ENCODE data around the gene FALEC.
A peak's percentile ranks its signal among the peaks of the same experiment; 100 is the strongest.

FALEC gene

GRCh38 chr1:150548324-150548631, 32.7 kb downstream of the FALEC start:
- DNase-seq = no peak

GRCh38 chr1:150548632-150549495, 33.3 kb downstream of the FALEC start, which contains the start of gene ADAMTSL4:
ADAMTSL4 (plus strand) TSS chr1:150549408; CDS start chr1:150552289, 2,881 bp downstream.
- no peak for DNase-seq

GRCh38 chr1:150549496-150550221, 34.1 kb downstream of the FALEC start:
- no peak for DNase-seq

GRCh38 chr1:150550222-150551050, 34.9 kb downstream of the FALEC start:
- no peak for DNase-seq

- no peak for DNase-seq
These were observed 35.7 kb downstream of the FALEC start for GRCh38 chr1:150551051-150551783.

- no peak for DNase-seq
These were observed 36.2 kb downstream of the FALEC start for GRCh38 chr1:150551784-150552127.

- no peak for DNase-seq
These were observed 36.8 kb downstream of the FALEC start for GRCh38 chr1:150552128-150552910.

- no peak for DNase-seq
These were observed 37.3 kb downstream of the FALEC start for GRCh38 chr1:150552911-150553289.

GRCh38 chr1:150553392-150554085, 38.0 kb downstream of the FALEC start:
- DNase-seq = no peak

GRCh38 chr1:150554086-150554452, 38.5 kb downstream of the FALEC start:
- no peak for DNase-seq

- no peak for DNase-seq
These were observed 39.8 kb downstream of the FALEC start for GRCh38 chr1:150555198-150555970.

- no peak for DNase-seq
These were observed 40.7 kb downstream of the FALEC start for GRCh38 chr1:150555971-150556865.

GRCh38 chr1:150557065-150557600, 41.6 kb downstream of the FALEC start:
- no peak for DNase-seq

GRCh38 chr1:150557813-150558212, 42.3 kb downstream of the FALEC start:
- no peak for DNase-seq

- DNase-seq = no peak
These were observed 42.8 kb downstream of the FALEC start for GRCh38 chr1:150558303-150558704.

- DNase-seq = no peak
These were observed 43.5 kb downstream of the FALEC start for GRCh38 chr1:150558761-150559655.

- DNase-seq = no peak
These were observed 44.1 kb downstream of the FALEC start for GRCh38 chr1:150559656-150560010.

- DNase-seq = peak; percentile 82
These were observed 44.5 kb downstream of the FALEC start for GRCh38 chr1:150560011-150560438.
